HG03571 (cell line): ENCODE data around the gene ANGPTL1.
"Not testable (repeated sequence)": the region's sequence is repeated elsewhere in the genome, so short reads cannot be mapped to it uniquely, and the experiment has no call there.

Experiments
- ATAC-seq: cut with Tn5 transposase; IDR thresholded peaks from one replicate; pipeline ENCODE4 v1.9.1; 2021; ENCODE audit not compliant: unreplicated experiment

ANGPTL1 gene

GRCh38 chr1:178868706-178869105 lies 2.2 kb downstream of the ANGPTL1 start:
- no peak for ATAC-seq

- no peak for ATAC-seq
Observed at GRCh38 chr1:178867670-178868069, 3.2 kb downstream of the ANGPTL1 start.

GRCh38 chr1:178864326-178864725 lies 6.6 kb downstream of the ANGPTL1 start:
- no peak for ATAC-seq

- ATAC-seq = no peak
Observed at GRCh38 chr1:178862864-178863263, 8.0 kb downstream of the ANGPTL1 start.

GRCh38 chr1:178862416-178862815 lies 8.5 kb downstream of the ANGPTL1 start:
- no peak for ATAC-seq

GRCh38 chr1:178857126-178857525 lies 13.8 kb downstream of the ANGPTL1 start:
- ATAC-seq = no peak

GRCh38 chr1:178849918-178850317 lies 21.0 kb downstream of the ANGPTL1 start:
- no peak for ATAC-seq

GRCh38 chr1:178847919-178848318 lies 23.0 kb downstream of the ANGPTL1 start:
- ATAC-seq = not testable (repeated sequence)

- ATAC-seq = no peak
Observed at GRCh38 chr1:178847396-178847849, 23.5 kb downstream of the ANGPTL1 start.

- ATAC-seq = no peak
Observed at GRCh38 chr1:178846306-178846705, 24.6 kb downstream of the ANGPTL1 start.

- no peak for ATAC-seq
Observed at GRCh38 chr1:178844436-178844835, 26.4 kb downstream of the ANGPTL1 start.

- ATAC-seq = no peak
Observed at GRCh38 chr1:178825167-178825566, 45.7 kb downstream of the ANGPTL1 start.

- ATAC-seq = no peak
Observed at GRCh38 chr1:178821134-178821866, 49.6 kb downstream of the ANGPTL1 start.

GRCh38 chr1:178819123-178819522 lies 51.8 kb downstream of the ANGPTL1 start:
- ATAC-seq = no peak

- no peak for ATAC-seq
Observed at GRCh38 chr1:178818416-178818815, 52.5 kb downstream of the ANGPTL1 start.

- ATAC-seq = no peak
Observed at GRCh38 chr1:178810585-178810984, 60.3 kb downstream of the ANGPTL1 start.

- ATAC-seq = no peak
Observed at GRCh38 chr1:178808529-178808928, 62.3 kb downstream of the ANGPTL1 start.

GRCh38 chr1:178806665-178807300 lies 64.1 kb downstream of the ANGPTL1 start:
- ATAC-seq = no peak

- no peak for ATAC-seq
Observed at GRCh38 chr1:178802873-178803272, 68.0 kb downstream of the ANGPTL1 start.
